PFSK-1 (cell line): ENCODE data around the gene WNT3.

Experiments
- POLR2AphosphoS5 ChIP-seq: IDR thresholded peaks from 2 replicates; pipeline ENCODE4 v1.6.1; 2012; ENCODE audit warnings: low read depth, mild to moderate bottlenecking, control low read depth, low read length, moderate library complexity
- SIN3A ChIP-seq: IDR thresholded peaks from 2 replicates; pipeline ENCODE4 v1.6.1; 2012; ENCODE audit warnings: mild to moderate bottlenecking, low read length, moderate library complexity, borderline replicate concordance; ENCODE audit not compliant: insufficient read depth

GRCh38 chr17:46819906-46820351 is 1.4 kb upstream of the WNT3 start:
- TF ChIP-seq POLR2AphosphoS5 (no peak), SIN3A (no peak)
